Renal cortical epithelial cell (primary cell): ENCODE data around the gene HES6. TPM values are rescaled to one million over a fixed set of nuclear protein-coding genes. Genes with fewer than 3 reads are reported as not detected.
A peak's percentile ranks its signal among the peaks of the same experiment; 100 is the strongest.

Source experiments
- DNase-seq: peaks from one replicate; pipeline ENCODE4 v3.0.0-alpha.2; 2011; ENCODE audit warnings: low read depth
- total RNA-seq: library from RNA; depleted of rRNA; stranded (reverse); fragments of >200 nt; gene quantifications from 2 replicates; pipeline ENCODE4 v1.2.3, GENCODE V29; 2014

The HES6 gene
- total RNA-seq, 1 donor from 2014 or later: 2.4 TPM

GRCh38 chr2:238235331-238235732 is 4.5 kb downstream of the HES6 start:
- DNase-seq: peak; percentile 46

GRCh38 chr2:238233625-238234024 is 6.2 kb downstream of the HES6 start:
- DNase-seq: no peak

GRCh38 chr2:238231809-238232208 is 8.0 kb downstream of the HES6 start:
- no peak for DNase-seq

- DNase-seq: peak; percentile 61
These were observed 8.5 kb downstream of the HES6 start for GRCh38 chr2:238231251-238231793.

GRCh38 chr2:238230699-238231098 is 9.1 kb downstream of the HES6 start:
- DNase-seq: no peak

GRCh38 chr2:238228700-238229099 is 11.1 kb downstream of the HES6 start:
- no peak for DNase-seq

GRCh38 chr2:238227587-238228032 is 12.2 kb downstream of the HES6 start:
- no peak for DNase-seq

- DNase-seq: no peak
These were observed 12.9 kb downstream of the HES6 start for GRCh38 chr2:238226698-238227586.

- DNase-seq: no peak
These were observed 13.7 kb downstream of the HES6 start for GRCh38 chr2:238225911-238226697.

- no peak for DNase-seq
These were observed 14.7 kb downstream of the HES6 start for GRCh38 chr2:238225121-238225520.

- DNase-seq: no peak
These were observed 15.3 kb downstream of the HES6 start for GRCh38 chr2:238224356-238225035.

GRCh38 chr2:238220892-238221521 is 18.8 kb downstream of the HES6 start:
- no peak for DNase-seq

- no peak for DNase-seq
These were observed 19.5 kb downstream of the HES6 start for GRCh38 chr2:238220274-238220891.

GRCh38 chr2:238216651-238217184 is 23.1 kb downstream of the HES6 start:
- no peak for DNase-seq

GRCh38 chr2:238207006-238207405 is 32.8 kb downstream of the HES6 start:
- no peak for DNase-seq

GRCh38 chr2:238203973-238204683 is 35.7 kb downstream of the HES6 start:
- DNase-seq: no peak

- peak; percentile 23 for DNase-seq
These were observed 36.5 kb downstream of the HES6 start, which contains the start of gene ILKAP for GRCh38 chr2:238203094-238203972. TSS of gene ILKAP (minus strand) at chr2:238203695. CDS start at chr2:238203553, 142 bp downstream.

GRCh38 chr2:238202326-238203093 is 37.3 kb downstream of the HES6 start:
- peak; percentile 10 for DNase-seq
